Aorta (tissue), 5 donors: Measurements from ENCODE around the gene MINDY3. TPM values are rescaled to one million over a fixed set of nuclear protein-coding genes. Genes with fewer than 3 reads are reported as not detected.

Experiments used
- ATAC-seq: fragments of 200-7000 bp; cut with Tn5 transposase; one replicate; pipeline ENCODE4 v1.9.1; 2022; ENCODE audit warnings: moderate library complexity; ENCODE audit not compliant: low FRiP score
- DNase-seq, 2 donors: peaks; one replicate each; pipeline ENCODE4 v3.0.0-alpha.2; 2020
- H3K27ac ChIP-seq, 2 donors: one replicate each; pipeline ENCODE4 v1.5.1; 2013; ENCODE audit warnings: low read length in 2 of 2, mild to moderate bottlenecking in 2 of 2, moderate library complexity in 2 of 2, control low read depth in 1 of 2, inconsistent platforms in 1 of 2, low read depth in 1 of 2
- H3K27me3 ChIP-seq, 2 donors: one replicate each; pipeline ENCODE4 v1.6.1; 2013; ENCODE audit warnings: control low read depth in 1 of 2, low read length in 1 of 2, mild to moderate bottlenecking in 1 of 2, moderate library complexity in 1 of 2; ENCODE audit not compliant: insufficient read depth in 2 of 2, control insufficient read depth in 1 of 2
- H3K36me3 ChIP-seq, 2 donors: one replicate each; pipeline ENCODE4 v1.6.1; 2013; ENCODE audit warnings: control low read depth in 1 of 2, low read length in 1 of 2, mild to moderate bottlenecking in 1 of 2; ENCODE audit not compliant: insufficient read depth in 2 of 2, control insufficient read depth in 1 of 2
- H3K4me1 ChIP-seq, 2 donors: one replicate each; pipeline ENCODE4 v1.6.1; 2013; ENCODE audit warnings: low read length in 2 of 2, control low read depth in 1 of 2, mild to moderate bottlenecking in 1 of 2, moderate library complexity in 1 of 2; ENCODE audit not compliant: insufficient read depth in 2 of 2, control insufficient read depth in 1 of 2
- H3K4me3 ChIP-seq, 2 donors: one replicate each; pipeline ENCODE4 v1.5.1; 2013; ENCODE audit warnings: low read length in 2 of 2, control low read depth in 1 of 2, mild to moderate bottlenecking in 1 of 2
- H3K9me3 ChIP-seq: one replicate; pipeline ENCODE4 v1.6.1; 2013; ENCODE audit warnings: mild to moderate bottlenecking, low read length; ENCODE audit not compliant: control insufficient read depth
- WGBS, 2 donors: extraction: QIAGEN DNeasy Blood & Tissue Kit; methylation state at CpG; one replicate each; pipeline ENCODE4 v1.1.7; 2013; 5-methylcytosine and 5-hydroxymethylcytosine counted together
- intact Hi-C, 2 donors: fragments of 100-400 bp; cut with DNase I; formaldehyde crosslinking; loops; one replicate each; pipeline versions ENCODE4 v1.14.2 to v1.15.0; 2022
- polyA plus RNA-seq, 2 donors: library from polyadenylated mRNA; stranded (reverse); fragments of 200-250 nt; gene quantifications; one replicate each; pipeline ENCODE4 v1.2.3, GENCODE V29; 2013
- total RNA-seq, 2 donors: library from RNA; stranded (reverse); fragmentation: NEBNext Ultra II Directional; extraction: Animal tissue kit (Norgen Biotek cat#: 25700); gene quantifications; one replicate each; pipeline ENCODE4 v1.2.1, GENCODE V29; 2021
- donor health status: healthy with polysubstance abuse.
- donor health status: Bipolar disorder and iron deficiency.
- donor health status: DM: no; HTN: no; CAD: no.
- donor health status: DM: no; HTN: no; CAD: no.
- donor health status: DM: yes; HTN: yes; CAD: no.

The MINDY3 gene
- total and polyA plus RNA-seq, 4 donors, result 24.9 to 81.1 (median 36.7) TPM

DNA sequence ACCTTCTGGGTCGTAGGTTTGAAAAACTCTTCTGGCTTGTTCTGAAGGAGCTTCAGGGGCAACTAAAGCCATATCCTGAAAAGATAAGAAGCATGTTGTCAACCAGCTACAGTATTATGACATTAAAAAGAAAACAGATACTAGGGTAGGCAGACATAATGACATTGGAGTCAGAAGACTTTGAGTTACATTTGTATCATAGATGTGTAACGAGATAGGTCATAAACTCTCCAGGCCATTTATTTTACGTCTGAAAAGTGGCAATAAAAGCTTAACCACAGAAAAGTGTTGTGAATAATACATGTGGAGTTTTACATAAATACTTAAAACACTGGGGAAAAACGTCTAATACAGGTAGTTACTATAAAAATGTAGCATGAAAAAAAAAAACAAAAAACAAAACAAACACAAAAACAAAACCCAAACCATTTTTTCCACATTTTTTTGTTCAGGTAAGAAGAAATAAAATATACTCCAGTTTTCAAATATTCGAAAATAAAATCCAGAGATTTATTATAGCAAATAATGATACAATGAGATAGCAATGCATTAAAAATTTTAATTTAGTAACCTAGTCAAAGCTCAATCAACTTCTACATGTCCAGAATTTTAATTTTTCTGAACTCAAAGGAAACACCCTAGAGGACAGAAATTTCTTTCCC lies 64.1 kb downstream of the MINDY3 start:
- peaks cover 4 to 5% of the 10 kb centered on the region in 2 donors for H3K4me1 ChIP-seq
- DNase-seq (no peak), ATAC-seq (no peak)
- 86 to 87% methylated on average over 5 of the region's 5 CpGs for WGBS, 2 donors
- intact Hi-C loops, result loop anchor here in 1 of 2 donors (10.0 kb wide), 1 partner anchor 311 kb away; no protein-coding TSS in a partner anchor
- no peaks in the 10 kb centered on the region for H3K9me3 ChIP-seq
- H3K4me3 ChIP-seq, result no peak overlapping the region
- peaks cover 0 to 5% of the 10 kb centered on the region in 2 donors for H3K36me3 ChIP-seq
- no peaks in the 10 kb centered on the region for H3K27me3 ChIP-seq
- H3K27ac ChIP-seq, result no peak overlapping the region

DNA sequence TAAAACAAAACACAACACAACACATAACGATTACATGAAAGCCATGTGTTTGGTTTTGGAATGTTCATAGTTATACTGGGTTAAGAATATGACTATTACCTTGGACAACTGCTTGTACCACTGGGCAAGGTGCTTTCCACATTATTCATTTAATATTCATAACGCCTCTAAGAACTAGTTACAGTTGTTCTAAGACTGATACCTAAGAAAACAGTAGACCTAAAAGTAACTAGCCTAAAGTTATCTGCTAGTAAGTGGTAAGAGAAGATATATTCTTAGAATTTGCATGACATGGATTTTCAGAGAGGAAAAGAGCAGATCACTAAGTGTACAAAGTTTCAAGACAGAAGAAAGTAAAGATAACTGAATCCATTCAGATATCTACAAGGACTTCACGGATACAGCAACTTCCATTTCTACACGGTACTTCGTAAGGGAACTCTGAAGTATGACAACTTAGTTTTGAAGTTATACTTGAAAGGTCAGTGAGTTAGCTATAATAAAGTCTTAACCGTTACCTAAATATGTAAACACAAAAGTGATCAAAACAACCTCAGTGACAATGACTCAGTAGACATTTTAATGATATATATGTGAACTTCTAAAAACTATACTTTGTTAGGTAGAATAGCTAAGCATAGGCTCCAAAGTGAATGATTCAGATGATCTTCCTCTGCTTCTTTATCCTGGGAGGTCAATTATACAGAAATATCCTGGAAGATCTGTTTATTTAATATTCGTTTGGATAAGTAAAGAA lies 65.1 kb downstream of the MINDY3 start:
- peaks cover 6% of the 10 kb centered on the region in 2 donors for H3K4me1 ChIP-seq
- intact Hi-C loops, result loop anchor here in 1 of 2 donors (10.0 kb wide), 1 partner anchor 310 kb away; no protein-coding TSS in a partner anchor

DNA sequence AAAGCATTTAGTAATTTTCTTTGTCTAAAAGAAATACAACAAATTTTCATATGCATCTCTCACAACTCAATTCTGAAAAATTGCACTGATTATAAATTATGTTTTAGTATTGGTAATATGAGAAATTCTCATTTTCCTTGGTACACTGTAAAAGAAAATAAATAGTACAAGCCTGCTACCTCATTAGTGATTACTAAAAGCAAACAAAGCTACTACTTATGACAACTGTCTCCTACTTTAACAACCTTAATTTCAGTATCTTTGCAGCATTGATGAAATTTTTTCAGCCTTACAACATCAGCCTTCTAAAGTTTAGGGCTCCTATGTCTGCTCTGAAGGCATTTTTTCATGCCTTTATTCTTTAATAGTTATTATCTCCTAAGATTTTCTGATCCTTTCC lies 65.7 kb downstream of the MINDY3 start:
- Histone ChIP-seq H3K4me1 (peaks cover 6% of the 10 kb centered on the region in 2 donors), H3K36me3 (no peaks in the 10 kb centered on the region), H3K9me3 (no peaks in the 10 kb centered on the region), H3K27me3 (no peaks in the 10 kb centered on the region), H3K4me3 (no peak overlapping the region), H3K27ac (no peak overlapping the region)
- DNase-seq (no peak), ATAC-seq (no peak)
- intact Hi-C loops, result loop anchor here in 1 of 2 donors (10.0 kb wide), 1 partner anchor 310 kb away; no protein-coding TSS in a partner anchor

More for the DNA sequence above, 65.1 kb downstream of the MINDY3 start:
- ATAC-seq (no peak), DNase-seq (no peak)
- 82 to 83% methylated on average over 7 of the region's 7 CpGs for WGBS, 2 donors
- Histone ChIP-seq H3K36me3 (peaks cover 0 to under 1% of the 10 kb centered on the region in 2 donors), H3K9me3 (no peaks in the 10 kb centered on the region), H3K27me3 (no peaks in the 10 kb centered on the region), H3K4me3 (no peak overlapping the region), H3K27ac (no peak overlapping the region)

DNA sequence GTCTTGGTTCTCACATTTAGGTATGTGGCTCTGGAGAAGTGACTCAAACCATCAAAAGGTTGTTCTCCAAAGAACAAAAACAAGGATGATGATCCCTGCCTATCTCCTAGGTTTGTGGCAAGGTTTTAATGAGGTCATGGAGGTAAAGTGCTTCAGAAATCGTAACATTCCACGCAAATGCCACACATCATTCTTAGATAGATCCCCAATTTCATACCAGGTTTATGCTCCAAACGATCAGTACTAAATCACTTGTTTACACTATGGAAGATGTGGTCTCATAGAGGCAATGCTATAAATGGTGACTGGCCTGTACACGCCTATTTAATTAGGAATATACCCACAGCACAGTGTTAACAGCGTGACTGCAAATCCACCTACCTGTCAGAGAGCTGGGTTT lies 66.6 kb downstream of the MINDY3 start:
- intact Hi-C loops, result loop anchor here in 1 of 2 donors (10.0 kb wide), 1 partner anchor 309 kb away; no protein-coding TSS in a partner anchor
- ATAC-seq (no peak), DNase-seq (no peak)
- H3K9me3 ChIP-seq, result no peaks in the 10 kb centered on the region
- no peak overlapping the region for H3K27ac ChIP-seq
- 96 to 97% methylated on average over 5 of the region's 5 CpGs for WGBS, 2 donors
- H3K27me3 ChIP-seq, result no peaks in the 10 kb centered on the region
- H3K4me3 ChIP-seq, result no peak overlapping the region
- no peaks in the 10 kb centered on the region for H3K36me3 ChIP-seq
- peaks cover 6% of the 10 kb centered on the region in 2 donors for H3K4me1 ChIP-seq

DNA sequence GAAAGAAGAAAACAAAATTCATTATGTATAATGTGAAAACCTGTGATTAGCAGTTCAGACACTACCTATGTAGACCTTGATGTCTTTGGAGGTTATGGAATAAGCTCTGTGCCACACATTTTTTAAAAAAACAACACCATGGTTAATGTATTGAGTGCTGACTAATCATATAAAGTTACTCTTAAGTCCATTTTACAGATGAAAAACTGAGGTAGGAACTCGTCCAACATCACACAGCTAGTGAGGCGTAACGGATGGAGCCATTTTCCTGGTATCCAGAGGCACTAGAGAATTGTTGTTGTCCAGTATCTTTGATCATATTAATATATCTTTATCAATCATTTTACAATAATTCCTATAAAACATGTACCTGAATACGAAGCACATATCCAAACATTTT lies 67.5 kb downstream of the MINDY3 start:
- DNase-seq (no peak), ATAC-seq (no peak)
- Histone ChIP-seq H3K4me3 (no peak overlapping the region), H3K4me1 (peaks cover 6% of the 10 kb centered on the region in 2 donors), H3K9me3 (no peaks in the 10 kb centered on the region), H3K27me3 (no peaks in the 10 kb centered on the region), H3K27ac (no peak overlapping the region), H3K36me3 (no peaks in the 10 kb centered on the region)
- intact Hi-C loops, result loop anchor here in 1 of 2 donors (10.0 kb wide), 1 partner anchor 308 kb away; no protein-coding TSS in a partner anchor
- 94 to 95% methylated on average over 4 of the region's 4 CpGs for WGBS, 2 donors

DNA sequence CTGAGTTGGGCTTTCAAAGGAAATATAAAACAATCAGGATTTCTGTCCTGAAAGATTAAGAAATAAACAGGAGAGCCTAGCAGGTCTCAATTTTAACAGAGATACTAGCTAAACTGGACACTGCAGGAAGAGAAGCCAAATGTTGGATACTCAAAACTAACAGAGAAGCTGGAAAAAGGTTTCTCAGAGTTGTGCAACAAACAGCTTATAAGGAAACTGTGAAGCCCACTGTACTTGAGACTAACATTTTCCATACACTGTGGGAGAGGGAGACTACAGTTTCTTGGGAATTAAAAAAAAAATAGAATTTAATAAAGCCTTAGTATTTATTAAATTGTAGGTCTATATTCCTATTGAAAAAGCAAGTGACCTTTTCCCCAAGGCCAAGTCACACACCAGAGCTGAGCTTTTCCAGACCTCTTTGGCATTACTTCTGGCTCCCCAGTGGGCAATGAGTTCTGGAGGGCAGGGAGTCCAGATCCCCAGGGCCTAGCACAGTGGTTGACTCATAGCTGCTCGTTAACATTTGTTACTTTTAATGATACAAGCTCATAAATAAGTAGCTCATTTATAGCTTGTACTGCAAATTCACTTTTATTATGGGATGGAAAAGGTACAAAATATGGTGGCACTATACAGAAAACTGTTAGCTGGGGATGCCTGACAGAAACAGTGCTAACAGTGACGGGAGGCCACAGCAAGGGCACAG lies 68.3 kb downstream of the MINDY3 start:
- DNase-seq (peak; percentile 53 to 71), ATAC-seq (peak; percentile 79)
- intact Hi-C loops, result loop anchor here in 1 of 2 donors (10.0 kb wide), 1 partner anchor 307 kb away; no protein-coding TSS in a partner anchor
- H3K36me3 ChIP-seq, result no peaks in the 10 kb centered on the region
- H3K9me3 ChIP-seq, result no peaks in the 10 kb centered on the region
- 23% methylated on average over 2 of the region's 2 CpGs for WGBS, 2 donors
- no peak overlapping the region for H3K4me3 ChIP-seq
- H3K4me1 ChIP-seq, result peaks cover 6 to 8% of the 10 kb centered on the region in 2 donors
- peak overlapping the region; percentile 57 to 75 for H3K27ac ChIP-seq
- H3K27me3 ChIP-seq, result no peaks in the 10 kb centered on the region

DNA sequence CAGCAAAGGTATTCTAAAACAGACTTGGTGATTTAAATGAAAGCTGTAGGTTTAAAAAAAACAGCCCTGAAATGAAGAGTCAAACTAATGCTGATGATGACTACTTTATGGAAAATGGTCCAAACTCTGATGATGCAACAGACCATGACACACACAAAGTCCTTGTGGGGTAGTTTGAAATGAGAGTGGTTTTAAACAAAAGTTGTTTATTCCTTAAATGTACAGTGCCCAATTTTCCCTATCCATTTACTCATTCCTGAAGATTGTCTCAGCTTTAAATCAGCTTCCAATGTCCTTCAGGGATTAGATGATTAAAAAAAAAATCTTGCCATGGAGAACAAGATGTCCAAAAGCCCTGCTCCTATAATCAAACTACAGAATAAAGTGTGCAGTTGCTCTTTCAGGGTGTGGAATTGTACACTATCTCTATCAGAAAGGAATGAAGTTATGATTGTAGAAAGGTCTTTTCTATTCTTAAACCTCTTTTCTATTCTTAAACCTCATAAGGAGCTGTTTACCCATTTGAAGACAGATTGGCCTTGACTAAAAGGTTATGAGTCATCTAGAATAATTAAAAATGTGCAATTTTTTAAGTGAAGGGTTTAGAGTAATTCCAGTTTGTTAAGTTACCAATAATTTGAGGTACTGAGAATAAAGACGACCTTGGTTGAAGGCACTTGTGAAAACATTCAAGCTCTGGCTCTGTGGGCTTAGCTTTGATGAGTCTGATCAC lies 70.3 kb downstream of the MINDY3 start:
- no peak overlapping the region for H3K4me3 ChIP-seq
- no peak for DNase-seq
- H3K9me3 ChIP-seq, result no peaks in the 10 kb centered on the region
- 10 to 24% methylated on average over 1 of the region's 1 CpG for WGBS, 2 donors
- no peaks in the 10 kb centered on the region for H3K36me3 ChIP-seq
- intact Hi-C loops, result loop anchor here (5.0 to 10.0 kb wide), 3 partner anchors 32 to 305 kb away; no protein-coding TSS in a partner anchor
- H3K4me1 ChIP-seq, result peaks cover 6 to 10% of the 10 kb centered on the region in 2 donors
- ATAC-seq, result peak; percentile 36
- no peaks in the 10 kb centered on the region for H3K27me3 ChIP-seq
- peak overlapping the region; percentile 55 to 96 for H3K27ac ChIP-seq

DNA sequence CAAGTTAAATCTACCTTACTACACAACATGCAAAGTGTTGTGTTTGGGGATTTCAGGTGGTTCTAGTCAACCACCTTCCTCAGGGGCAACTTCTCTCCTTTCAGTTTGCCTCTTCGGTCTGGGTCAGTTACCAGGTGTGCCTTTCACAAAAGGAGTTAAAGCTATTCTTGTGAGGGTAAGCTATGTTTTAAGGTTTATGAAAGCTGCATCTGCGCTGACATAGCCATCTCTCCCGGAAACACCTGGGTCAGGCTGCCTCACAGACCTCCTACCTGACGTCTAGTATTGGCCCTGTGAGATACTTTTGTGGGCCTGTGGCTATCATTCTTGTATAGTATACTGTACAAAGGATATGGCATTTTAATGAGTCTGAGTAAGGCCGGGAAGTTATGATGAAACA lies 72.9 kb downstream of the MINDY3 start:
- no peak for ATAC-seq
- peak overlapping the region; percentile 62 to 93 for H3K27ac ChIP-seq
- peaks cover 6 to 7% of the 10 kb centered on the region in 2 donors for H3K4me1 ChIP-seq
- WGBS, 2 donors, result 94 to 96% methylated on average over 5 of the region's 5 CpGs
- DNase-seq, result no peak
- no peaks in the 10 kb centered on the region for H3K9me3 ChIP-seq
- intact Hi-C loops, result loop anchor here in 1 of 2 donors (5.0 kb wide), 2 partner anchors 35 to 60 kb away; no protein-coding TSS in a partner anchor
- H3K4me3 ChIP-seq, result no peak overlapping the region
- H3K36me3 ChIP-seq, result no peaks in the 10 kb centered on the region
- no peaks in the 10 kb centered on the region for H3K27me3 ChIP-seq
